Rectal smooth muscle tissue (tissue), 1 donor: ENCODE data around the gene NPY4R.
"Not testable (repeated sequence)": the region's sequence is repeated elsewhere in the genome, so short reads cannot be mapped to it uniquely, and the experiment has no call there.

ENCODE experiments used
- H3K27ac ChIP-seq: one replicate; pipeline ENCODE4 v1.7.0; 2013; ENCODE audit warnings: low read depth, low read length, inconsistent platforms
- H3K27me3 ChIP-seq: one replicate; pipeline ENCODE4 v1.7.0; 2013; ENCODE audit warnings: low read length; ENCODE audit not compliant: control insufficient read depth, insufficient read depth
- H3K36me3 ChIP-seq: one replicate; pipeline ENCODE4 v1.7.0; 2013; ENCODE audit warnings: low read length; ENCODE audit not compliant: control insufficient read depth, insufficient read depth
- H3K4me1 ChIP-seq: one replicate; pipeline ENCODE4 v1.7.0; 2013; ENCODE audit warnings: low read length; ENCODE audit not compliant: control insufficient read depth, insufficient read depth
- H3K4me3 ChIP-seq: one replicate; pipeline ENCODE4 v1.7.0; 2013; ENCODE audit warnings: low read length
- H3K9ac ChIP-seq: one replicate; pipeline ENCODE4 v1.7.0; 2013; ENCODE audit warnings: low read length

Gene NPY4R

DNA sequence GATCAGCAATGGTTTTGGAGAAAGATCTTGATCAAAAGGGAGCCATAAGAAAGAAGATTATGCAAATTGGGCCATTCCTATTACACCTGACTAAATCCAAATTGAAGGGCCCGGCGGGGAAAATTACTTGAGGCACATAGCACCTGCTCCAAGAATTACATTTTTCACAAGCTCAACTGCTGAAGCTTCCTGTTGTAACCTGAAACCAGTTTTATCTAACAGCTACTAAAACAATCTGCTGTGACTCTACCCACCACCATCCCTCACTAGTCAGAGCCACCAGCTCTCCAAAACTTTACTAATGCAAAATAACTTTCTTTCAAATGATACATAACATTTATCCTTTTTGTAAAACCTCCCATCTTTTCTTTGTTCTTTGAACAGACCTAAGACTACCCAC, 20.7 kb upstream of the NPY4R start:
- H3K36me3 ChIP-seq, H3K4me3 ChIP-seq, H3K27ac ChIP-seq, H3K9ac ChIP-seq, H3K4me1 ChIP-seq, H3K27me3 ChIP-seq: not testable (repeated sequence)

DNA sequence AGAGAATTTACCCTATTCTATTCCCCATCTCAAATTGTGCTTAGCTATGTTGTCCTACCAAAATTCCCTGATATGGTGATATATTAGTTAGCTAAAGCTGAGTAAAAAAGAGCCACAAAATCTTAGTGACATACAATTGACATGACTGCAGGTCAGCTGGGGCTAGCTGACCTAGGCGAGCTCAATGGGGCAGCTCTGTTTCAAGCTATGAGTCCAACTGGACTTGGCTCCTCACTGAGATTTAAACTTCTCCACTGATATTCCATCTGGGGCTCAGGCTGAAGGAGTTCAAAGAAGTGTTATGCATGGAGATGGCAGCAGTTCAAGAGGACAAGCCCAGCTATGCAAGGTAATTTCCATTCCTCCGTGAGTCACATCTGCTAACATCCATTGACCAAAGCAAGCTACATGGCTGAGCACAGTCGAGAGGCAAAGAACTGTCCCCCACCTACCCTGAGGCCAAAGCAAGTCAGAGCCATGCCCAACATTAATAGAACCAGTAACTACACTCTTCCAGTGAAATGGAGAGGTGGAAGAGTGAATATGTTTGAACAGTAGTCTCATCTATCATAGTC, 9.1 kb upstream of the NPY4R start:
- not testable (repeated sequence) for H3K36me3 ChIP-seq, H3K27ac ChIP-seq, H3K4me3 ChIP-seq, H3K4me1 ChIP-seq, H3K27me3 ChIP-seq, H3K9ac ChIP-seq

DNA sequence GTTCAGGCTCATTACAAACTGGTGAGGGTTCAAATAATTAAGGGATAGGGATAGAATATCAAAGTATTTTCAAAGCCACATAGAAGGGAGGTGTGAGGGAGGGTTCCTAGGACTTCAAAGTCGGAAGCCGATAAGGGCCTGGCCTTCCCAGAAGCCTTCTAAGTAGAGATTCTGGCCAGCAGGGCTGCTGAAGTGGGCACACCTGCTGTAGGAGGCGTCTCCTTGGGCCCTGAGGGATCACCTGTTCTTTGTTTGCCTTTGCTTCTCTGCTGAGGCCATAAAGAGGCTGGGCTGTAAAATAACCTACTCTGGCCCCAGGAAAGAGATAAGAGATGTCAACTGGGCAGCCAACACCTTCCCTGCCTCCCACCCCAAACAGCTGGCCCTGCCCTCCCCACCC, 8.0 kb upstream of the NPY4R start:
- H3K4me1 ChIP-seq, H3K9ac ChIP-seq, H3K36me3 ChIP-seq, H3K27me3 ChIP-seq, H3K27ac ChIP-seq, H3K4me3 ChIP-seq: not testable (repeated sequence)

DNA sequence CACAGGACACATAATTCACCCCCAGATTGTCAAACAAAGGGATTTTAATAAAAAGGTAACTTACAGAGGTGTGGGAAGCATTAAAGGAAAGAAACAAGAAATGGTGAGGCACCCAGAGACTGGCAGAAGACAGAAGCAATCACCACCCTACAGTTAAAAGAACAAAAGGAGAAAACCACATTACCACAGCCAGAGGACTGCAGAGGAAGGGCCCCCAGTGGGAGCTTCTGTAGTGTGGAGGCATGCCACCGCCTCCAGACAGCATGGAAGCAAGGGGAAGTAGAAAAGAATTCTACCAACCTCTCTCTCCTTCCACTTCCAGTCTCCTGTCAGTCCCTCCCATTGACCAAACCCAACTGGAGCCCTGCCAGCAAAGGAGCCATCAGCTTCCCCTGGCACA, 4.4 kb upstream of the NPY4R start:
- H3K27me3 ChIP-seq, H3K4me3 ChIP-seq, H3K27ac ChIP-seq, H3K9ac ChIP-seq, H3K36me3 ChIP-seq, H3K4me1 ChIP-seq: not testable (repeated sequence)

DNA sequence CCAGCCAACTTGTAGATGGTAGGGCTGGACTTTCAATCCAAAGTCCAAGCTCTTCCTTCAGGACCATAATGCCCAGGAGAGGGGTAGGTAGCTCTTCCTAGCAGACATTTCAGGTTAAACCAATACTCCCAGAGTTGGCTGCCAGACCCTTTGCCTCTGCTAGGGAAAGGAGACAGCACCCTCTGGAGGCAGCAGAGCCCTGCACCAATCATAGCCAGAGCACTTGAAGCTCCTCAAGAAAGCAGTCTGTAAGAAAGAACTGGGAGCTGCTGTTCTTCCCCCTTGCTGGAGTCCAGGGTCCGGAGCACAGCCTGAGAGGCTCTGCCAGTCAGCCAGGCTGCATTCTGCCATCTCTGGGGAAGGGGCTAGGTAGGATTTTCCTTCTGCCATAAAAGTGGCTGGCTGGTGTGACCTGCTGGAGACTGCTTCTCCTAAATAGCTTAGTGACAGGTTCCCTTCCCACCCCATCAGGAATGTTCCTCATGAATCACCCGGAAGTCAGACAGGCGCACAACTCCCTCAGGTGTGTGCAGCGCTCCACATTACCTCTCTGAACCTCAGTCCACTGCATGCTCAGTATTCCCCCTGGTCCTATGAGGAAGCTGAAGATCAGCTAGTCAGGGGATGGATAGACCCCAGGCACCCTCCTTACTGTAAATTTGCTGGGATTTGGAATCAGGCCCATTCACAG, 2.5 kb upstream of the NPY4R start:
- H3K4me3 ChIP-seq, H3K36me3 ChIP-seq, H3K27me3 ChIP-seq, H3K9ac ChIP-seq, H3K27ac ChIP-seq, H3K4me1 ChIP-seq: not testable (repeated sequence)

DNA sequence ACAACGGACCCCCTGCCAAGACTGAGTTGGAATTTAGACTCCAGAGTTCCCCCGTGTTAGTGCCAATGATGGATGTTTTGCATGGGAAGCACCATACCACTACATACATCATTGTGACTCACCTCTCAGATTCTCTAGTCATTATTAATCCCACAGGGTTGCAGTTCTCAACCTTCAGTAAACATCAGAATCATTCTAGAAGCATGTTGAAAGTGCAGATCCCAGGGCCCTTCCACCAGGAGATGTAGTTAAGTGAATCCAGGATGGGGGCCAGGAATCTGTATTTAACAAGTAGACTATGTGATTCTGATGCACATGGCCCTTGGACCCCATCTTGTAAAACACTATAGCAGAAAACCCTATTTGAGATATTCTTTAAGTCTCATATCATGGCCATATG, 2.1 kb downstream of the NPY4R start:
- not testable (repeated sequence) for H3K27me3 ChIP-seq, H3K27ac ChIP-seq, H3K9ac ChIP-seq, H3K36me3 ChIP-seq, H3K4me3 ChIP-seq, H3K4me1 ChIP-seq

DNA sequence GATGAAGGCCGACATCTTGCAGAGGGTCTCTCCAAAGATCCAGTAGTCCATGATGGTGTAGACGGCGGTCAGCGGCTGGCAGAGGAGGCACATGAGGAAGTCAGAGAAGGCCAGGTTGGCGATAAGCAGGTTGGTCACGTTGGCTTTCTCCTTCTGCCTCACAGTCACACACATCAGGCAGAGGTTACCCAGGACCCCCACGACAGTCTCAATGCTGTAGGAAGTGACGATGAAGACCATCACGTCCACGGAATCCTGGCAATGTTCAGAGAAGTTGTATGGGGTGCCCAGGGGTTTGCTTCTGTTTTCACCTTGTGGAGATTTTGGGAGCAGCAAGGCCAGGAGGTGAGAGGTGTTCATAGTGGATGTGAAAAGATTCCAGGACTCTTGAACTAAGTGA, 3.5 kb downstream of the NPY4R start:
- not testable (repeated sequence) for H3K36me3 ChIP-seq, H3K9ac ChIP-seq, H3K27me3 ChIP-seq, H3K4me1 ChIP-seq, H3K27ac ChIP-seq, H3K4me3 ChIP-seq

DNA sequence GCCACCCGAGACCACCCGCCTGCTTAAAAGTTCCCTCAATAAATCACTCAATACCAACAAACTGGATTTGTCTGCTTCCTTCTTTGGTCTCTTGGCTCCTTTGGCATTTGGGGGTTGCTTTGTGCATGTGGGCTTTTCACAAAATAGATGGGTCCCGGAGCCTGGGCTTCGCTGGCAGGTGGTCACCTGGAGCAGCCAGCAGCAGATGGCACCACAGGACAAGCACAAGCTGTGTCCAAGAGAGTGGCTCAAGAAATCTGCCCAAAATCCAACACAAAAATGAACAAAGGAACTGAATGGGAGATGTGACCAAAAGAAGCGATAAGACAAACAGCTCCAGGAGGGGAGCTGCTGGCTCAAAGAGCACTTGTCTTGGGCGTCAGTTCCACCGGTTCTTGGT, 6.2 kb downstream of the NPY4R start:
- H3K9ac ChIP-seq, H3K27ac ChIP-seq, H3K4me1 ChIP-seq, H3K36me3 ChIP-seq, H3K4me3 ChIP-seq, H3K27me3 ChIP-seq: not testable (repeated sequence)

DNA sequence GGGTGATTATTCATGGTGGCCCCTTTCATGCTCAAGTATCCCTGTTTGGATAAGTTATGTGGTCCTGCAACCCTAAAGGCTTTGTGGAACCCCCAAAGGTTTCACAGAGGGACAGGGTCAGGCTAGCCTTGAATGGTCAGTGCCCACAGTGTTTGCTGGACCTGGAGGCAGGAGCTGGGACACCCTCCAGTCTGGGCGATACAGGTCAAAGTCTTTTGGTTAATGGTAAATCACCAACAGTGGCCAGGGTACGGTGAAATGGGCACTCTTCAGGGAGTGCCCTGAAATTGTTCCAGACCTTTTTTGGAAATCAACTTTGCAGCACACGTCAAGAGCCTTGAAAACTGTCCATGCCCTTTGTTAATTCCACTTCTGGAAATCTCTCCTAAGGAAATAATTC, 8.7 kb downstream of the NPY4R start:
- H3K9ac ChIP-seq, H3K27ac ChIP-seq, H3K4me3 ChIP-seq, H3K27me3 ChIP-seq, H3K36me3 ChIP-seq, H3K4me1 ChIP-seq: not testable (repeated sequence)

DNA sequence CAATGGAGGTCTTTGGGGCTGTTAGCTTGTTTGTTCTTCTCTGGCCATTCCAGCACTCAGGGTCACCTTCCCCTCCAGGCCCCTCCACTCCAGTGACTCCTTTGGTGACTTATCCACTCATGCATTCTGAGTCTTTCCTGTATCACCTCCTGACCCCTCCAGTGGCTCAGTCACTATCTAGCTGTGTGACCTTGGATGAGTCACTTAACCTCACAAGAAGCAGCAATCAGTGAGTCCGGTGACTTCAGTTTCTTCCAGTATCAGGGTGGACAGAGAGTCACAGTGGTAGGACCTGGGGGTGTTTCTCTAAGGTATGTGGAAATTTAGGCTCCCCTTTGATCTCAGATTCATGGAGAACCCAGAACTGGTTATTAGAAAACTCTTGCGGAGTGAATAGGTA, 9.8 kb downstream of the NPY4R start:
- not testable (repeated sequence) for H3K4me3 ChIP-seq, H3K9ac ChIP-seq, H3K36me3 ChIP-seq

DNA sequence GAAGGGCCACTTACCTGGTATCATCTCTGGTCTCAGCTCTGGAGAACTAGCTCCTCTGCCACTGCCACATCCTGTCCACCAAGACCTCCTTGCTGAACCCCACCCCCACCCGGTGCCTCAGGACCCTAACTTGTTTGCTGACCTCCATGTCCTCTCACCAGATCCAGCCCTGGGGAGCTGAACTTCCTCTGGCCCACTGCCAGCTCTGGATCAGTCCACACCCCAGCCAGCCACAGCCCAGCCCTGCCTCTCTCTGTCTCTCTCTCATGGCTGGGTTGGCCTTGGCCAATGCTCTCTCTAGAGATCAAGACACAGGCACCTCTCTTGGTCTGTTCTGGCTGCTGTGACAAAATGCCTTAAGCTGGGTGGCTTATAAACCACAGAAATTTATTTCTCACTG, 14.4 kb downstream of the NPY4R start:
- not testable (repeated sequence) for H3K4me3 ChIP-seq, H3K9ac ChIP-seq, H3K27me3 ChIP-seq, H3K4me1 ChIP-seq, H3K27ac ChIP-seq, H3K36me3 ChIP-seq

More for the DNA sequence above, 9.8 kb downstream of the NPY4R start:
- not testable (repeated sequence) for H3K27ac ChIP-seq, H3K4me1 ChIP-seq, H3K27me3 ChIP-seq

DNA sequence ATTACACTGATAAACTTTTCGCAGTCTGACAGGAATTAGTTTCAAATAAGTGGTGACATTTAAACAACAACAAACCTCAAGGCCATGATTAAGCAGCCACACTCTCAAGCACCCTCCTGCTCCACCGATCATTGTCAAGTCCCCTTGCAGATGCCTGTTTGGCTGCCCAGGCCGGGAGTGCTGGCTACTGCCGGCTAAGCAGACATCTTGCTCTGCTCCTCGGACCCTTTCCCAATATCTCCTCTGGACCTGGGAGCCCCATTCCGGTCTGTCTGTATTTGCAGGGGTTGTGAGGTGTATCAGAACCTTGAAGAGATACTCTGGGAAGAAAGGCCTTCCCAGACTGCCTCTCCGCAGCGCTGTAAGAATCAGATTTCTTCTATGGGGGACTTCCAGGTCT, 14.9 kb downstream of the NPY4R start:
- not testable (repeated sequence) for H3K4me1 ChIP-seq, H3K36me3 ChIP-seq, H3K27me3 ChIP-seq, H3K27ac ChIP-seq, H3K9ac ChIP-seq, H3K4me3 ChIP-seq

DNA sequence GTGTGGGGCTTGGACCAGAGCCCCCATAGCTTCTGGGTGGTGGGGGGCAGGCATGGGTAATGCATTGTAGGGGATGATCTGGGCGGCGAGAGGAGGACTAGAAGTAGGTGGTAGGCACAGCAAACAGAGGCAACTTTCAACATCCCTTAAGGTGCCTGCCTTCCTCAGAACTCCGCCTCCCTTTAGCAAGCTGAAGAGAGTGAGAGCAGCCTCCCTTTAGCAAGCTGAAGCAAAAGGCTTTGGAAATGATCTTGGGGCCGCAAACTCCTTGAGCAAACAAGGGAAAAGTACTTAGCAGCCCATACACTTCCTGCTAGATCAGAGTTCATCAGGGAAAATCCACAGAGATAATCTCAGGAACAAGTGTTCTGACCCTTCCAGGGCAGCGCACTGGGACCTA, 18.3 kb downstream of the NPY4R start:
- peak overlapping the region; percentile 32 for H3K27ac ChIP-seq
- not testable (repeated sequence) for H3K36me3 ChIP-seq, H3K9ac ChIP-seq, H3K4me3 ChIP-seq, H3K27me3 ChIP-seq, H3K4me1 ChIP-seq
